HG03457 (cell line): ENCODE results near the gene ITFG1.

Experiments
- ATAC-seq: cut with Tn5 transposase; IDR thresholded peaks from one replicate; pipeline ENCODE4 v1.9.1; 2021; ENCODE audit warnings: moderate number of reproducible peaks; ENCODE audit not compliant: unreplicated experiment

ITFG1 gene

DNA sequence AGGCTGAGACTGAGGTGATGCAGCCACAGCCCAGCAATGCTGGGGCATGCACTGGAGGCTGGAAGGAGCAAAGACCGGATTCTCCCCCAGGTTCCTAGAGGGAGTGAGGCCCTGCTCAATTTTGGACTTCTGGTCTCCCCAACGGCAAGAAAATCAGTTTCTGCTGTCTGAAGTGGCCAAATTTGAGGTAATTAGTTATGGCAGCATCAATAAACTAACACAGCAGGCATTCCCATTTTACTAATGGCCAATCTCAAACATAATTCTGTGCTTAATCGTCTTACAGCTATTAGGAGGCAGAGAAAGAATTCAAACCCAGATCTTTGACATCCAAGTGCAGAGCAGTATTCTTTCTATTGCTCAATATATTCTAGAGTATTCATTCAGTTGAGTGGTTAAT is 333.3 kb downstream of the ITFG1 start:
- ATAC-seq: no peak

GRCh38 chr16:47125757-47126156 is 335.1 kb downstream of the ITFG1 start:
- no peak for ATAC-seq

DNA sequence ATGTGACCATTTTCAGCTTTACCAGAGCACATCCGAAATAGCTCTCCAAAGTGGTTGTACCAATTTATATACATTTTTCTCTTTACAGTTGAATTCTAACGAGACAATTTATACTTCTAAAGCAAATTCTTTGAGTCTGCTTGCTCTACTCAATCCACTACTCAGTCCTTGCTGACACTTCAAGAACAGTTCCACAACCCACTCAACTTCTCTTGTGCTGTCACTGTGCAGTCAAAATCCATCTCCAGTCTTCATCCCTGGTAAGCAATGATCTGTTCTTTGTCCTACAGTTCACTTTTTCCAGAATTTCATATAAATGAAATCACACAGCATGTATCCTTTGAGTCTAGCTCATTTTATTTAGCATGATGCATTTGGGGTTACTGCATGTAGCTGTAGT is 347.7 kb downstream of the ITFG1 start:
- no peak for ATAC-seq

GRCh38 chr16:47110939-47111338 is 349.9 kb downstream of the ITFG1 start:
- ATAC-seq: no peak

DNA sequence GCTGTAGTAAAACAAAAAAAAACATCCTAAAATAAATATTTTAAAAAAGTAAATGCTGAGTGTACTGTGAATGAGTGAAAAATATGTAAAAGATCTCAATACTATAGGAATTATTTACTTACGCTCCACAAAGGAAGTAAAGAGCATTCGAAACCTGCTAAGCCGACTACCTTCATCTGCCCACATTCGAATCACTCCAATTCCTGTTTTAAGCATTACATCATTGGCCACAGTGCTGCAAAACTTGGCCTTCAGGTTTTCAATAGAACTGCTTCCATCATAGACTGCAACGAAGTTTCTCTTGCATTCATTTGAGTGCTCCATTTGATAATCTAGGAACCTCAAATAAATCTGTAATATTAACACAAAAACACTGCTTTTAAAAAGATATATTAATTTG is 351.5 kb downstream of the ITFG1 start:
- ATAC-seq: no peak
